Right hindlimb (tissue), 1 donor: ENCODE data around the gene DOCK4.

Experiments
- DNase-seq: peaks from one replicate; pipeline ENCODE4 v3.0.0-alpha.2; 2018

Gene DOCK4

GRCh38 chr7:112047421-112047820 lies 158.8 kb downstream of the DOCK4 start:
- no peak for DNase-seq

GRCh38 chr7:112045222-112045621 lies 161.0 kb downstream of the DOCK4 start:
- DNase-seq, result no peak

- DNase-seq, result no peak
These were observed 163.6 kb downstream of the DOCK4 start for GRCh38 chr7:112042631-112043030.

- no peak for DNase-seq
These were observed 167.8 kb downstream of the DOCK4 start for GRCh38 chr7:112038353-112038752.

GRCh38 chr7:112036071-112036470 lies 170.1 kb downstream of the DOCK4 start:
- DNase-seq, result no peak

- no peak for DNase-seq
These were observed 174.5 kb downstream of the DOCK4 start for GRCh38 chr7:112031689-112032088.

GRCh38 chr7:112025556-112025955 lies 180.6 kb downstream of the DOCK4 start:
- DNase-seq, result no peak

- no peak for DNase-seq
These were observed 182.4 kb downstream of the DOCK4 start for GRCh38 chr7:112023786-112024185.

- DNase-seq, result no peak
These were observed 182.9 kb downstream of the DOCK4 start for GRCh38 chr7:112023282-112023681.

- no peak for DNase-seq
These were observed 184.1 kb downstream of the DOCK4 start for GRCh38 chr7:112022128-112022527.

- peak; percentile 44 for DNase-seq
These were observed 184.7 kb downstream of the DOCK4 start for GRCh38 chr7:112021379-112022044.

- DNase-seq, result no peak
These were observed 185.4 kb downstream of the DOCK4 start for GRCh38 chr7:112020800-112021199.

GRCh38 chr7:112019932-112020331 lies 186.3 kb downstream of the DOCK4 start:
- no peak for DNase-seq

GRCh38 chr7:112018305-112019030 lies 187.7 kb downstream of the DOCK4 start:
- DNase-seq, result no peak

- no peak for DNase-seq
These were observed 191.1 kb downstream of the DOCK4 start for GRCh38 chr7:112015146-112015545.

GRCh38 chr7:112014347-112014746 lies 191.9 kb downstream of the DOCK4 start:
- no peak for DNase-seq

GRCh38 chr7:112013274-112013673 lies 192.9 kb downstream of the DOCK4 start:
- DNase-seq, result no peak

- no peak for DNase-seq
These were observed 194.0 kb downstream of the DOCK4 start for GRCh38 chr7:112012242-112012641.

- no peak for DNase-seq
These were observed 195.2 kb downstream of the DOCK4 start for GRCh38 chr7:112010994-112011393.

GRCh38 chr7:112010109-112010508 lies 196.1 kb downstream of the DOCK4 start:
- DNase-seq, result no peak

- DNase-seq, result no peak
These were observed 197.1 kb downstream of the DOCK4 start for GRCh38 chr7:112009081-112009480.

- no peak for DNase-seq
These were observed 199.0 kb downstream of the DOCK4 start for GRCh38 chr7:112007185-112007584.

GRCh38 chr7:112006071-112006470 lies 200.1 kb downstream of the DOCK4 start:
- DNase-seq, result no peak

- DNase-seq, result no peak
These were observed 200.9 kb downstream of the DOCK4 start for GRCh38 chr7:112005205-112005775.
